GM23248 (cell line): ENCODE data around the gene GAP43. TPM values are rescaled to one million over a fixed set of nuclear protein-coding genes. Genes with fewer than 3 reads are reported as not detected.
A peak's percentile ranks its signal among the peaks of the same experiment; 100 is the strongest.

Experiments used
- DNase-seq: peaks from one replicate; pipeline ENCODE4 v3.0.0-alpha.2; 2015
- H2AFZ ChIP-seq: fragments of 200-600 bp; sonication (generic); 2 replicates; pipeline ENCODE4 v1.6.1; 2016; ENCODE audit warnings: antibody characterized with exemption
- H3F3A ChIP-seq: fragments of 200-600 bp; sonication (generic); 2 replicates; pipeline ENCODE4 v1.6.1; 2016; ENCODE audit warnings: mild to moderate bottlenecking, antibody characterized with exemption, mixed run types; ENCODE audit not compliant: insufficient read depth
- H3K27ac ChIP-seq: fragments of 200-600 bp; sonication (generic); 2 replicates; pipeline ENCODE4 v1.5.1; 2016; ENCODE audit warnings: mild to moderate bottlenecking
- H3K27me3 ChIP-seq: fragments of 200-600 bp; sonication (generic); replicated peaks from 2 replicates; pipeline ENCODE4 v1.6.1; 2016; ENCODE audit warnings: mild to moderate bottlenecking; ENCODE audit not compliant: insufficient read depth
- H3K36me3 ChIP-seq: fragments of 200-600 bp; sonication (generic); 2 replicates; pipeline ENCODE4 v1.6.1; 2016; ENCODE audit warnings: low read depth, mild to moderate bottlenecking
- H3K4me1 ChIP-seq: fragments of 200-600 bp; sonication (generic); 2 replicates; pipeline ENCODE4 v1.6.1; 2016; ENCODE audit warnings: mild to moderate bottlenecking; ENCODE audit not compliant: insufficient read depth
- H3K4me2 ChIP-seq: fragments of 200-600 bp; sonication (generic); one replicate; pipeline ENCODE4 v1.6.1; 2016; ENCODE audit warnings: mild to moderate bottlenecking; ENCODE audit not compliant: unreplicated experiment
- H3K4me3 ChIP-seq: fragments of 200-600 bp; sonication (generic); 2 replicates; pipeline ENCODE4 v1.5.1; 2016; ENCODE audit warnings: mild to moderate bottlenecking
- H3K79me2 ChIP-seq: fragments of 200-600 bp; sonication (generic); 2 replicates; pipeline ENCODE4 v1.6.1; 2016; ENCODE audit warnings: mild to moderate bottlenecking; ENCODE audit not compliant: insufficient read depth
- H3K9ac ChIP-seq: fragments of 200-600 bp; sonication (generic); 2 replicates; pipeline ENCODE4 v1.6.1; 2016; ENCODE audit warnings: mild to moderate bottlenecking
- H3K9me2 ChIP-seq: fragments of 200-600 bp; sonication (generic); 2 replicates; pipeline ENCODE4 v1.6.1; 2016; ENCODE audit warnings: mixed run types, mild to moderate bottlenecking, moderate library complexity; ENCODE audit not compliant: insufficient read depth
- H3K9me3 ChIP-seq: fragments of 200-600 bp; sonication (generic); one replicate; pipeline ENCODE4 v1.6.1; 2017; ENCODE audit warnings: low read depth
- H4K20me1 ChIP-seq: fragments of 200-600 bp; sonication (generic); 2 replicates; pipeline ENCODE4 v1.6.0; 2016; ENCODE audit not compliant: insufficient read depth
- EZH2 ChIP-seq: fragments of 200-600 bp; sonication (generic); IDR thresholded peaks from 2 replicates; pipeline ENCODE4 v1.6.1; 2018; ENCODE audit warnings: antibody characterized with exemption, mild to moderate bottlenecking; ENCODE audit not compliant: insufficient read depth, poor library complexity, severe bottlenecking
- EZH2phosphoT487 ChIP-seq: fragments of 200-600 bp; sonication (generic); IDR thresholded peaks from 2 replicates; pipeline ENCODE4 v1.6.1; 2018; ENCODE audit warnings: antibody characterized with exemption, moderate library complexity, mild to moderate bottlenecking, low read depth; ENCODE audit not compliant: insufficient read depth
- WGBS, 2 experiments: methylation state at CpG; one replicate each; pipeline ENCODE4 v1.1.6; 2015 to 2017; ENCODE audit warnings: low lambda C conversion rate in 2 of 2, low coverage in 1 of 2; ENCODE audit errors: missing lambda C conversion rate in 2 of 2; 5-methylcytosine and 5-hydroxymethylcytosine counted together
- in situ Hi-C: fragments of 300-500 bp; cut with MboI; formaldehyde crosslinking; loops from 2 replicates; pipeline ENCODE4 v1.15.0; 2020
- polyA plus RNA-seq: library from polyadenylated mRNA; unstranded; fragments of >200 nt; fragmentation: Nextera tagmentation; extraction: Ambion mirVana; gene quantifications from 2 replicates; pipeline ENCODE4 v1.2.1, GENCODE V29; 2016
- total RNA-seq: library from RNA; depleted of rRNA; stranded (reverse); fragments of >200 nt; shearing (Covaris generic); gene quantifications from 2 replicates; pipeline ENCODE4 v1.2.3, GENCODE V29; 2014

GAP43 gene
- total and polyA plus RNA-seq, 2 experiments from 2014 or later, result 0.54 to 1.8 TPM

GRCh38 chr3:115671761-115672455 is 48.6 kb downstream of the GAP43 start:
- Histone ChIP-seq H3K9me3 (peaks cover 3% of the 10 kb centered on the region), H3K4me3 (no peak overlapping the region), H3K27me3 (no peaks in the 10 kb centered on the region), H3K79me2 (no peaks in the 10 kb centered on the region), H3K4me1 (peaks cover 9% of the 10 kb centered on the region), H2AFZ (peak overlapping the region; percentile 28; the same call in 1 of the 2 replicates), H3K4me2 (no peak overlapping the region), H3F3A (peaks cover 11% of the 10 kb centered on the region; the same call in 1 of the 2 replicates), H3K9ac (no peak overlapping the region), H3K9me2 (no peaks in the 10 kb centered on the region), H3K36me3 (no peaks in the 10 kb centered on the region), H3K27ac (no peak overlapping the region), H4K20me1 (no peaks in the 10 kb centered on the region)
- TF ChIP-seq EZH2, result no peak
- no peak for TF ChIP-seq EZH2phosphoT487
- in situ Hi-C loops, result no loop called here
- 87 to 90% methylated on average over 5 of the region's 5 CpGs for WGBS, 2 experiments
- no peak for DNase-seq

- no peaks in the 10 kb centered on the region for H4K20me1 ChIP-seq
- no peak overlapping the region for H3K4me3 ChIP-seq
- no peaks in the 10 kb centered on the region for H3K27me3 ChIP-seq
- H3K27ac ChIP-seq, result no peak overlapping the region
- in situ Hi-C loops, result no loop called here
- H3K9ac ChIP-seq, result no peak overlapping the region
- H3K4me2 ChIP-seq, result no peak overlapping the region
- no peaks in the 10 kb centered on the region for H3K9me2 ChIP-seq
- TF ChIP-seq EZH2phosphoT487, result no peak
- no peak for TF ChIP-seq EZH2
- DNase-seq, result no peak
- peaks cover 3% of the 10 kb centered on the region for H3K9me3 ChIP-seq
- no peaks in the 10 kb centered on the region for H3K79me2 ChIP-seq
- H3K4me1 ChIP-seq, result no peaks in the 10 kb centered on the region
- WGBS, 2 experiments, result 88 to 96% methylated on average over 3 of the region's 3 CpGs
- no peaks in the 10 kb centered on the region for H3K36me3 ChIP-seq
- no peak overlapping the region for H2AFZ ChIP-seq
- no peaks in the 10 kb centered on the region for H3F3A ChIP-seq
Measured at GRCh38 chr3:115673881-115674280, 50.6 kb downstream of the GAP43 start.

DNA sequence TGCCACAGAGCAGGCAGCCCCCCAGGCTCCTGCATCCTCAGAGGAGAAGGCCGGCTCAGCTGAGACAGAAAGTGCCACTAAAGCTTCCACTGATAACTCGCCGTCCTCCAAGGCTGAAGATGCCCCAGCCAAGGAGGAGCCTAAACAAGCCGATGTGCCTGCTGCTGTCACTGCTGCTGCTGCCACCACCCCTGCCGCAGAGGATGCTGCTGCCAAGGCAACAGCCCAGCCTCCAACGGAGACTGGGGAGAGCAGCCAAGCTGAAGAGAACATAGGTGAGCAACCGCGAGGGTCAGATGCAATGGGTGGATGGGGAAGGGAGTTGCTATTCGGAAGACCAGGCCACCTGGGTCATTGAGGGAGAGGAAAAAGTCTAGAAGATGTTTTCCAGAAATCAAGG is 53.0 kb downstream of the GAP43 start:
- DNase-seq, result no peak
- H3K4me2 ChIP-seq, result no peak overlapping the region
- 89 to 91% methylated on average over 9 of the region's 9 CpGs for WGBS, 2 experiments

DNA sequence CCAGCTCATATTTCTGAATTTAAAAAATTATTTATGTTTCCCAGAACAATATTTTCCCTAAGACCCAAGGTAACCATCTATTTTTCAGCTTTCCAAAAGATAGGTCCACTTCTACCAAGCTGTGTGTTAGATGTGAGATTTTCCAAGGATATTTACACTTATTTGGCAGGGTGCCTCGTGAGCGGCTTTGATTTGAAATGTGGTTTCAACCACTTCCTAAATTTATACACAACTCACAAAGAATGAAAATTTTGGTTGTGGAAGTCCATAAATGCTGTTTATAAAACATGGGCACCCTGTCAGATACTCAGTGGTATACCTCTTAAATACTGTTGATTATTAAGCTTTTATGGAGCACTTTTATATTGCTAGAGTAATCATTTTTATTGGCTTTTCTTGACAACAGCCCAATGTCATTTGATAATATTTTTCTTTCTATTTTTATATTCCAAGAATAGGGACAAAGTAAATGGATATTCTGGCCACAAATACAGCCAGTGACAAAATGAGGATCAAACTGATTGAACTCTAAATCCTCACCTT is 57.6 kb downstream of the GAP43 start:
- no peak overlapping the region for H2AFZ ChIP-seq
- whole genome bisulfite sequencing, 2 experiments, result 58 to 70% methylated on average over 2 of the region's 2 CpGs
- H3K36me3 ChIP-seq, result no peaks in the 10 kb centered on the region
- no peaks in the 10 kb centered on the region for H3K9me2 ChIP-seq
- no peak for DNase-seq
- no peak overlapping the region for H3K4me3 ChIP-seq
- no peaks in the 10 kb centered on the region for H3K4me1 ChIP-seq
- no peak overlapping the region for H3K9ac ChIP-seq
- no peak for TF ChIP-seq EZH2phosphoT487
- H4K20me1 ChIP-seq, result no peaks in the 10 kb centered on the region
- no peak overlapping the region for H3K27ac ChIP-seq
- H3K4me2 ChIP-seq, result no peak overlapping the region
- H3K27me3 ChIP-seq, result no peaks in the 10 kb centered on the region
- H3F3A ChIP-seq, result no peaks in the 10 kb centered on the region
- in situ Hi-C loops, result no loop called here
- H3K79me2 ChIP-seq, result no peaks in the 10 kb centered on the region
- H3K9me3 ChIP-seq, result no peaks in the 10 kb centered on the region

More for the DNA sequence above, 53.0 kb downstream of the GAP43 start:
- TF ChIP-seq EZH2phosphoT487, result no peak
- no peak for TF ChIP-seq EZH2
- Histone ChIP-seq H3K36me3 (no peaks in the 10 kb centered on the region), H3K27ac (no peak overlapping the region), H3K4me1 (no peaks in the 10 kb centered on the region), H3K4me3 (no peak overlapping the region), H3K79me2 (no peaks in the 10 kb centered on the region), H3K9me2 (no peaks in the 10 kb centered on the region), H2AFZ (no peak overlapping the region), H4K20me1 (no peaks in the 10 kb centered on the region), H3K9me3 (peaks cover 3% of the 10 kb centered on the region), H3K27me3 (no peaks in the 10 kb centered on the region), H3F3A (no peaks in the 10 kb centered on the region), H3K9ac (no peak overlapping the region)
- in situ Hi-C loops, result no loop called here

DNA sequence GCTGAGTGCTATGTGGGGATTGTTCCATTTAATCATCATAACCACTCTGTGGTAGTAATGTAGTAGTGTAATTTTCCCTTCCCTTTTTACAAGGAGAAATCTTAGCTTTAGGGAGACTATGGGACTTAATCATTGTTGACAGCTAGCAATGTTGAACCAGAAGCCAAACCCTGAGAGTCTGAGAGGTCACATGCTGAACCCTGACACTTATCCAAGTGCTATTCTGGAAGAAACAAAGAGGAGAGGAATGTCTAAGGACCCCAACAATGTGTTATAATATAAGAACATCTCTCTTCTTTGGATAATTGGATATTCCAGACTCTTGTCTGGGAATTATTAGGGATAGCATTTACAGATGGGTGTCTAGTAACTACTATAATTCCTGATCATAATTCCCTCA is 58.4 kb downstream of the GAP43 start:
- Histone ChIP-seq H3K36me3 (no peaks in the 10 kb centered on the region), H3K9ac (no peak overlapping the region), H3K4me2 (no peak overlapping the region), H3K4me3 (no peak overlapping the region), H3F3A (no peaks in the 10 kb centered on the region), H3K9me3 (no peaks in the 10 kb centered on the region), H3K27ac (no peak overlapping the region), H3K79me2 (no peaks in the 10 kb centered on the region), H3K9me2 (no peaks in the 10 kb centered on the region), H2AFZ (no peak overlapping the region), H3K4me1 (no peaks in the 10 kb centered on the region), H4K20me1 (no peaks in the 10 kb centered on the region), H3K27me3 (no peaks in the 10 kb centered on the region)
- in situ Hi-C loops, result no loop called here
- TF ChIP-seq EZH2phosphoT487, result no peak
- TF ChIP-seq EZH2, result no peak
- DNase-seq, result no peak
